Liver (tissue), 9 donors: Measurements from ENCODE around the gene PAWR. TPM values are rescaled to one million over a fixed set of nuclear protein-coding genes. Genes with fewer than 3 reads are reported as not detected.

Source experiments
- DNase-seq: peaks from one replicate; pipeline ENCODE4 v3.0.0-alpha.2; 2017; ENCODE audit warnings: low spot score
- H3K27ac ChIP-seq, 2 donors: one replicate each; pipeline ENCODE4 v1.7.0; 2013; ENCODE audit warnings: inconsistent platforms in 2 of 2, low read length in 2 of 2, control low read depth in 1 of 2, low read depth in 1 of 2, mild to moderate bottlenecking in 1 of 2
- H3K27me3 ChIP-seq, 4 donors: one replicate each; pipeline versions ENCODE4 v1.6.1 to v1.7.0; 2013; ENCODE audit warnings: low read length in 3 of 4, inconsistent platforms in 1 of 4, mild to moderate bottlenecking in 1 of 4, moderate library complexity in 1 of 4; ENCODE audit not compliant: control insufficient read depth in 4 of 4, insufficient read depth in 4 of 4
- H3K36me3 ChIP-seq, 4 donors: one replicate each; pipeline versions ENCODE4 v1.6.1 to v1.7.0; 2013; ENCODE audit warnings: low read length in 3 of 4, mild to moderate bottlenecking in 3 of 4, low read depth in 1 of 4, moderate library complexity in 1 of 4; ENCODE audit not compliant: control insufficient read depth in 4 of 4, insufficient read depth in 3 of 4
- H3K4me1 ChIP-seq, 4 donors: one replicate each; pipeline versions ENCODE4 v1.6.1 to v1.7.0; 2013; ENCODE audit warnings: low read length in 3 of 4, mild to moderate bottlenecking in 3 of 4, moderate library complexity in 1 of 4; ENCODE audit not compliant: control insufficient read depth in 4 of 4, insufficient read depth in 4 of 4
- H3K4me3 ChIP-seq, 3 donors: one replicate each; pipeline versions ENCODE4 v1.6.1 to v1.7.0; 2013; ENCODE audit warnings: low read length in 3 of 3, control low read depth in 1 of 3, low read depth in 1 of 3, mild to moderate bottlenecking in 1 of 3
- H3K9ac ChIP-seq, 2 donors: one replicate each; pipeline ENCODE4 v1.7.0; 2013; ENCODE audit warnings: low read length in 2 of 2, mild to moderate bottlenecking in 2 of 2, moderate library complexity in 2 of 2, control low read depth in 1 of 2, low read depth in 1 of 2
- H3K9me3 ChIP-seq, 4 donors: one replicate each; pipeline versions ENCODE4 v1.6.1 to v1.7.0; 2013; ENCODE audit warnings: low read length in 3 of 4; ENCODE audit not compliant: control insufficient read depth in 4 of 4
- ATF3 ChIP-seq: IDR thresholded peaks from 2 replicates; pipeline ENCODE4 v1.6.1; 2016; ENCODE audit warnings: antibody characterized with exemption
- EGR1 ChIP-seq, 2 donors: IDR thresholded peaks; 2 replicates each; pipeline ENCODE4 v1.6.1; 2016 to 2018; ENCODE audit warnings: antibody characterized with exemption in 2 of 2, low read depth in 2 of 2
- FOXA1 ChIP-seq: IDR thresholded peaks from 2 replicates; pipeline ENCODE4 v1.6.1; 2016; ENCODE audit warnings: antibody characterized with exemption
- FOXA2 ChIP-seq: IDR thresholded peaks from 2 replicates; pipeline ENCODE4 v1.6.1; 2016; ENCODE audit warnings: antibody characterized with exemption
- GABPA ChIP-seq, 2 donors: IDR thresholded peaks in 1 of 2; conservative IDR thresholded peaks in 1 of 2; 2 replicates each; pipeline ENCODE4 v1.6.1; 2016; ENCODE audit warnings: antibody characterized with exemption in 2 of 2, mild to moderate bottlenecking in 1 of 2, moderate library complexity in 1 of 2
- HNF4A ChIP-seq, 2 donors: conservative IDR thresholded peaks; 2 replicates each; pipeline ENCODE4 v1.6.1; 2016; ENCODE audit warnings: antibody characterized with exemption in 2 of 2, mild to moderate bottlenecking in 2 of 2
- HNF4G ChIP-seq: IDR thresholded peaks from 2 replicates; pipeline ENCODE4 v1.6.1; 2016; ENCODE audit warnings: antibody characterized with exemption
- JUND ChIP-seq, 2 donors: IDR thresholded peaks; 2 replicates each; pipeline ENCODE4 v1.6.1; 2016; ENCODE audit warnings: antibody characterized with exemption in 2 of 2
- MAX ChIP-seq: IDR thresholded peaks from 2 replicates; pipeline ENCODE4 v1.6.1; 2016; ENCODE audit warnings: antibody characterized with exemption
- NR2F2 ChIP-seq: IDR thresholded peaks from 2 replicates; pipeline ENCODE4 v1.6.1; 2016; ENCODE audit warnings: antibody characterized with exemption
- RAD21 ChIP-seq, 2 donors: IDR thresholded peaks; 2 replicates each; pipeline ENCODE4 v1.6.1; 2016; ENCODE audit warnings: antibody characterized with exemption in 2 of 2, mild to moderate bottlenecking in 2 of 2
- RXRA ChIP-seq, 2 donors: IDR thresholded peaks; 2 replicates each; pipeline ENCODE4 v1.6.1; 2017 to 2018; ENCODE audit warnings: antibody characterized with exemption in 2 of 2, mild to moderate bottlenecking in 1 of 2
- SP1 ChIP-seq: IDR thresholded peaks from 2 replicates; pipeline ENCODE4 v1.6.1; 2018; ENCODE audit warnings: antibody characterized with exemption, mild to moderate bottlenecking
- TAF1 ChIP-seq: conservative IDR thresholded peaks from 2 replicates; pipeline ENCODE4 v1.6.1; 2016; ENCODE audit warnings: antibody characterized with exemption, mild to moderate bottlenecking
- YY1 ChIP-seq: IDR thresholded peaks from 2 replicates; pipeline ENCODE4 v1.6.1; 2016; ENCODE audit warnings: antibody characterized with exemption, mild to moderate bottlenecking
- WGBS: extraction: QIAGEN DNeasy Blood & Tissue Kit; methylation state at CpG from one replicate; pipeline ENCODE4 v1.1.7; 2013; 5-methylcytosine and 5-hydroxymethylcytosine counted together
- polyA plus RNA-seq, 2 donors: library from polyadenylated mRNA; stranded (reverse) in 1 of 2; unstranded in 1 of 2; fragments of 200-250 nt in 1 of 2; fragments of >200 nt in 1 of 2; fragmentation: Nextera tagmentation in 1 of 2; extraction: Ambion mirVana in 1 of 2; gene quantifications; one replicate each; pipeline versions ENCODE4 v1.2.1 to v1.2.3, GENCODE V29; 2013 to 2015
- total RNA-seq, 2 donors: library from RNA; depleted of rRNA; stranded (reverse); fragments of >200 nt; gene quantifications; one replicate each; pipeline ENCODE4 v1.2.3, GENCODE V29; 2014
- TF ChIP-seq, protein P1 (sequence below): IDR thresholded peaks from 2 replicates; pipeline ENCODE4 v1.6.1; 2016; ENCODE audit warnings: antibody characterized with exemption, mild to moderate bottlenecking
- TF ChIP-seq, protein P2 (sequence below): fragments of 150-350 bp; IDR thresholded peaks from 2 replicates; pipeline ENCODE4 v1.5.1; 2017; ENCODE audit warnings: improper control_type of control experiment, low read depth, low read length; ENCODE audit not compliant: missing input control
- TF ChIP-seq, protein P3 (sequence below): IDR thresholded peaks from 2 replicates; pipeline ENCODE4 v1.6.1; 2016; ENCODE audit warnings: antibody characterized with exemption
- donor health status: healthy.
- donor health status: healthy.
- donor health status: healthy.
- donor health status: healthy.
- donor health status: healthy.

Gene PAWR
- total and polyA plus RNA-seq, 4 donors = 6.1 to 24.1 (median 9.9) TPM

DNA sequence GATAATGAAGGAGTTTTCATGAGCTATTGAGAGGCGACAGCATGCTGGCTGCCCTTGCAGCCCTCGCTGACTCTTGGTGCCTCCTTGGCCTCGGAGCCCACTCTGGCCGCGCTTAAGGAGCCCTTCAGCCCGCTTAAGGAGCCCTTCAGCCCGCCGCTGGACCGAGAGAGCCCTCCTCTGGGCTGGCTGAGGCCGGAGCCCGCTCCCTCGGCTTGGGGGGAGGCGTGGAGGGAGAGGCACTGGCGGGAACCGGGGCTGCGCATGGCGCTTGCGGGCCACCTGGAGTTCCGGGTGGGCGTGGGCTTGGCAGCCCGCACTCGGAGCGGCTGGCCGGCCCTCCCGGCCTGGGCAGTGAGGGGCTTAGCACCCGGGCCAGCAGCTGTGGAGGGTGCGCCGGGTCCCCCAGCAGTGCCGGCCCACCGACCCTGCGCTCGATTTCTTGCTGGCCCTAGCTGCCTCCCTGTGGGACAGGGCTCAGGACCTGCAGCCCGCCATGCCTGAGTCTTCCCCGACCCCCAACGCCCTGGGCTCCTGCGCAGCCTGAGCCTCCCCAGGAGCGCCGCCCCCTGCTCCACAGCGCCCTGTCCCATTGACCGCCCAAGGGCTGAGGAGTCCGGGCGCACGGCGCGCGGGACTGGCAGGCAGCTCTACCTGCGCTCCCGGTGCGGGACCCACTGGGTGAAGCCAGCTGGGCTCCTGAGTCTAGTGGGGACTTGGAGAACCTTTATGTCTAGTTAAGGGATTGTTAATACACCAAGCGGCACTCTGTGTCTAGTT is 20.1 kb upstream of the PAWR start:
- Histone ChIP-seq H3K36me3 (no peaks in the 10 kb centered on the region), H3K4me3 (peak overlapping the region in 1 of 3 donors; percentile 20), H3K4me1 (no peaks in the 10 kb centered on the region), H3K9ac (no peak overlapping the region), H3K9me3 (no peaks in the 10 kb centered on the region), H3K27me3 (no peaks in the 10 kb centered on the region), H3K27ac (no peak overlapping the region)
- no peak for DNase-seq
- WGBS = 60% methylated on average over 50 of the region's 50 CpGs
- TF ChIP-seq, protein P1, sequence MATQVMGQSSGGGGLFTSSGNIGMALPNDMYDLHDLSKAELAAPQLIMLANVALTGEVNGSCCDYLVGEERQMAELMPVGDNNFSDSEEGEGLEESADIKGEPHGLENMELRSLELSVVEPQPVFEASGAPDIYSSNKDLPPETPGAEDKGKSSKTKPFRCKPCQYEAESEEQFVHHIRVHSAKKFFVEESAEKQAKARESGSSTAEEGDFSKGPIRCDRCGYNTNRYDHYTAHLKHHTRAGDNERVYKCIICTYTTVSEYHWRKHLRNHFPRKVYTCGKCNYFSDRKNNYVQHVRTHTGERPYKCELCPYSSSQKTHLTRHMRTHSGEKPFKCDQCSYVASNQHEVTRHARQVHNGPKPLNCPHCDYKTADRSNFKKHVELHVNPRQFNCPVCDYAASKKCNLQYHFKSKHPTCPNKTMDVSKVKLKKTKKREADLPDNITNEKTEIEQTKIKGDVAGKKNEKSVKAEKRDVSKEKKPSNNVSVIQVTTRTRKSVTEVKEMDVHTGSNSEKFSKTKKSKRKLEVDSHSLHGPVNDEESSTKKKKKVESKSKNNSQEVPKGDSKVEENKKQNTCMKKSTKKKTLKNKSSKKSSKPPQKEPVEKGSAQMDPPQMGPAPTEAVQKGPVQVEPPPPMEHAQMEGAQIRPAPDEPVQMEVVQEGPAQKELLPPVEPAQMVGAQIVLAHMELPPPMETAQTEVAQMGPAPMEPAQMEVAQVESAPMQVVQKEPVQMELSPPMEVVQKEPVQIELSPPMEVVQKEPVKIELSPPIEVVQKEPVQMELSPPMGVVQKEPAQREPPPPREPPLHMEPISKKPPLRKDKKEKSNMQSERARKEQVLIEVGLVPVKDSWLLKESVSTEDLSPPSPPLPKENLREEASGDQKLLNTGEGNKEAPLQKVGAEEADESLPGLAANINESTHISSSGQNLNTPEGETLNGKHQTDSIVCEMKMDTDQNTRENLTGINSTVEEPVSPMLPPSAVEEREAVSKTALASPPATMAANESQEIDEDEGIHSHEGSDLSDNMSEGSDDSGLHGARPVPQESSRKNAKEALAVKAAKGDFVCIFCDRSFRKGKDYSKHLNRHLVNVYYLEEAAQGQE = no peak
- TF ChIP-seq ATF3 (no peak), HNF4G (no peak), JUND (IDR thresholded peaks at IDR 0.05) (no peak), NR2F2 (no peak), RXRA (IDR thresholded peaks at IDR 0.05) (no peak), MAX (no peak), RAD21 (IDR thresholded peaks at IDR 0.05) (no peak), FOXA2 (no peak), FOXA1 (no peak), TAF1 (no peak), YY1 (no peak), GABPA (IDR thresholded peaks at IDR 0.05 in 1 of 2, conservative IDR thresholded peaks at IDR 0.05 in 1 of 2) (no peak), HNF4A (conservative IDR thresholded peaks at IDR 0.05) (no peak), SP1 (no peak), EGR1 (IDR thresholded peaks at IDR 0.05; ENCODE audit: low read depth in 2 of 2) (no peak)
- TF ChIP-seq, protein P2, sequence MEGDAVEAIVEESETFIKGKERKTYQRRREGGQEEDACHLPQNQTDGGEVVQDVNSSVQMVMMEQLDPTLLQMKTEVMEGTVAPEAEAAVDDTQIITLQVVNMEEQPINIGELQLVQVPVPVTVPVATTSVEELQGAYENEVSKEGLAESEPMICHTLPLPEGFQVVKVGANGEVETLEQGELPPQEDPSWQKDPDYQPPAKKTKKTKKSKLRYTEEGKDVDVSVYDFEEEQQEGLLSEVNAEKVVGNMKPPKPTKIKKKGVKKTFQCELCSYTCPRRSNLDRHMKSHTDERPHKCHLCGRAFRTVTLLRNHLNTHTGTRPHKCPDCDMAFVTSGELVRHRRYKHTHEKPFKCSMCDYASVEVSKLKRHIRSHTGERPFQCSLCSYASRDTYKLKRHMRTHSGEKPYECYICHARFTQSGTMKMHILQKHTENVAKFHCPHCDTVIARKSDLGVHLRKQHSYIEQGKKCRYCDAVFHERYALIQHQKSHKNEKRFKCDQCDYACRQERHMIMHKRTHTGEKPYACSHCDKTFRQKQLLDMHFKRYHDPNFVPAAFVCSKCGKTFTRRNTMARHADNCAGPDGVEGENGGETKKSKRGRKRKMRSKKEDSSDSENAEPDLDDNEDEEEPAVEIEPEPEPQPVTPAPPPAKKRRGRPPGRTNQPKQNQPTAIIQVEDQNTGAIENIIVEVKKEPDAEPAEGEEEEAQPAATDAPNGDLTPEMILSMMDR = no peak
- TF ChIP-seq, protein P3, sequence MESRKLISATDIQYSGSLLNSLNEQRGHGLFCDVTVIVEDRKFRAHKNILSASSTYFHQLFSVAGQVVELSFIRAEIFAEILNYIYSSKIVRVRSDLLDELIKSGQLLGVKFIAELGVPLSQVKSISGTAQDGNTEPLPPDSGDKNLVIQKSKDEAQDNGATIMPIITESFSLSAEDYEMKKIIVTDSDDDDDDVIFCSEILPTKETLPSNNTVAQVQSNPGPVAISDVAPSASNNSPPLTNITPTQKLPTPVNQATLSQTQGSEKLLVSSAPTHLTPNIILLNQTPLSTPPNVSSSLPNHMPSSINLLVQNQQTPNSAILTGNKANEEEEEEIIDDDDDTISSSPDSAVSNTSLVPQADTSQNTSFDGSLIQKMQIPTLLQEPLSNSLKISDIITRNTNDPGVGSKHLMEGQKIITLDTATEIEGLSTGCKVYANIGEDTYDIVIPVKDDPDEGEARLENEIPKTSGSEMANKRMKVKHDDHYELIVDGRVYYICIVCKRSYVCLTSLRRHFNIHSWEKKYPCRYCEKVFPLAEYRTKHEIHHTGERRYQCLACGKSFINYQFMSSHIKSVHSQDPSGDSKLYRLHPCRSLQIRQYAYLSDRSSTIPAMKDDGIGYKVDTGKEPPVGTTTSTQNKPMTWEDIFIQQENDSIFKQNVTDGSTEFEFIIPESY = no peak
